Endodermal cell (in vitro differentiated cells): Measurements from ENCODE around the gene B4GALNT1. TPM values are rescaled to one million over a fixed set of nuclear protein-coding genes. Genes with fewer than 3 reads are reported as not detected.

Source experiments
- DNase-seq: peaks from one replicate; pipeline ENCODE4 v3.0.0-alpha.2; 2017
- H3K27ac ChIP-seq: 2 replicates; pipeline ENCODE4 v1.5.1; 2013; ENCODE audit warnings: mild to moderate bottlenecking, low read depth, low read length, moderate library complexity
- H3K27me3 ChIP-seq: 2 replicates; pipeline ENCODE4 v1.6.1; 2013; ENCODE audit warnings: mild to moderate bottlenecking, low read length, moderate library complexity; ENCODE audit not compliant: insufficient read depth, control insufficient read depth, poor library complexity, severe bottlenecking
- H3K36me3 ChIP-seq: 2 replicates; pipeline ENCODE4 v1.7.0; 2013; ENCODE audit warnings: mild to moderate bottlenecking, low read length, moderate library complexity; ENCODE audit not compliant: control insufficient read depth, insufficient read depth
- H3K4me1 ChIP-seq: one replicate; pipeline ENCODE4 v1.7.0; 2013; ENCODE audit warnings: low read length; ENCODE audit not compliant: control insufficient read depth, insufficient read depth
- H3K4me3 ChIP-seq: 2 replicates; pipeline ENCODE4 v1.5.1; 2013; ENCODE audit warnings: mild to moderate bottlenecking, low read length, moderate library complexity
- H3K9ac ChIP-seq: 2 replicates; pipeline ENCODE4 v1.6.1; 2013; ENCODE audit warnings: mild to moderate bottlenecking, low read length, moderate library complexity; ENCODE audit not compliant: poor library complexity, severe bottlenecking; ENCODE audit errors: extremely low read depth
- H3K9me3 ChIP-seq: 2 replicates; pipeline ENCODE4 v1.6.1; 2013; ENCODE audit warnings: mild to moderate bottlenecking, low read length, moderate library complexity; ENCODE audit not compliant: control insufficient read depth
- H3K27ac Mint-ChIP-seq: 2 replicates; pipeline ENCODE4 v1.8.0; 2020; ENCODE audit warnings: mixed read lengths
- H3K27me3 Mint-ChIP-seq: 2 replicates; pipeline ENCODE4 v1.8.0; 2021; ENCODE audit warnings: mild to moderate bottlenecking, mixed read lengths; ENCODE audit not compliant: insufficient read depth
- H3K36me3 Mint-ChIP-seq: 2 replicates; pipeline ENCODE4 v1.8.0; 2020; ENCODE audit warnings: low read depth, mixed read lengths
- H3K4me1 Mint-ChIP-seq: 2 replicates; pipeline ENCODE4 v1.8.0; 2020; ENCODE audit warnings: mixed read lengths
- H3K4me3 Mint-ChIP-seq: 2 replicates; pipeline ENCODE4 v1.8.0; 2020; ENCODE audit warnings: mild to moderate bottlenecking, moderate library complexity, mixed read lengths
- H3K9me3 Mint-ChIP-seq: 2 replicates; pipeline ENCODE4 v1.8.0; 2020; ENCODE audit warnings: mild to moderate bottlenecking, mixed read lengths
- WGBS, 2 experiments: methylation state at CpG; one replicate each; pipeline versions ENCODE4 v1.1.5 to v1.1.7; 2013; ENCODE audit warnings: missing lambda C conversion rate in 2 of 2, mixed read lengths in 1 of 2; ENCODE audit not compliant: insufficient coverage in 1 of 2, insufficient read length in 1 of 2; 5-methylcytosine and 5-hydroxymethylcytosine counted together
- total RNA-seq, 2 donors: library from RNA; stranded (reverse); fragmentation: NEBNext Ultra II Directional in 1 of 2; extraction: Animal tissue kit (Norgen Biotek cat#: 25700) in 1 of 2; gene quantifications; 2 replicates in 1 of 2; 3 replicates in 1 of 2; pipeline ENCODE4 v1.2.1, GENCODE V29; 2021
- TF ChIP-seq, protein P1 (sequence below): fragments of 200-600 bp; sonication (generic); conservative IDR thresholded peaks from 2 replicates; pipeline ENCODE4 v1.5.0; 2021; ENCODE audit warnings: antibody characterized with exemption, mild to moderate bottlenecking

The B4GALNT1 gene
- total RNA-seq, 2 donors from 2014 or later: 0.49 to 0.66 TPM

DNA sequence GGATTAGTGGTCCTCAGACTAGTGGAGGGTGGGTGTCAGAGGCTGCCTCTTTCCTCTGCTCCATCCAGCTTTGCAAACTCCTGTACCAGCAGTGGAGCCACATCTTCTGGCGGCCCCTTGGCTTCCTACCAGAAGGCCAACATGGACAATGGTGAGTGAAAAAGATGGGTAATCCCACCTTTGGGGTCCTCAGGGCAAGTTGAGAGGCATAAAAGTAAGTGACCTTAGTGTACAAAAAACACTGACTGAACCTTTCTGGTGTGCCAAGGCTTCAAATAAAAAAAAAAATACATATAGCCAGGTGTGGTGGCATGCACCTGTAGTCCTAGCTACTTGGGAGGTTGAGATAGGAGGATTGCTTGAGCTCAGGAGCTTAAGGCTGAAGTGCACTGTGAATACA lies 51.2 kb downstream of the B4GALNT1 start:
- Histone ChIP-seq H3K9ac (no peak overlapping the region), H3K4me3 (no peak overlapping the region), H3K36me3 (no peaks in the 10 kb centered on the region), H3K4me1 (no peaks in the 10 kb centered on the region), H3K9me3 (no peaks in the 10 kb centered on the region), H3K27me3 (peaks cover 46% of the 10 kb centered on the region), H3K27ac (no peak overlapping the region)
- DNase-seq: no peak
- Mint-ChIP-seq H3K27me3 (peaks cover 4% of the 10 kb centered on the region), H3K9me3 (no peaks in the 10 kb centered on the region), H3K4me1 (peaks cover 8% of the 10 kb centered on the region), H3K27ac (no peak overlapping the region), H3K4me3 (no peak overlapping the region), H3K36me3 (peaks cover 20% of the 10 kb centered on the region)
- WGBS, 2 experiments: 86% methylated on average over 1 of the region's 1 CpG; no CpG with 5 or more reads in 1 of the 2 experiments
- TF ChIP-seq, protein P1, sequence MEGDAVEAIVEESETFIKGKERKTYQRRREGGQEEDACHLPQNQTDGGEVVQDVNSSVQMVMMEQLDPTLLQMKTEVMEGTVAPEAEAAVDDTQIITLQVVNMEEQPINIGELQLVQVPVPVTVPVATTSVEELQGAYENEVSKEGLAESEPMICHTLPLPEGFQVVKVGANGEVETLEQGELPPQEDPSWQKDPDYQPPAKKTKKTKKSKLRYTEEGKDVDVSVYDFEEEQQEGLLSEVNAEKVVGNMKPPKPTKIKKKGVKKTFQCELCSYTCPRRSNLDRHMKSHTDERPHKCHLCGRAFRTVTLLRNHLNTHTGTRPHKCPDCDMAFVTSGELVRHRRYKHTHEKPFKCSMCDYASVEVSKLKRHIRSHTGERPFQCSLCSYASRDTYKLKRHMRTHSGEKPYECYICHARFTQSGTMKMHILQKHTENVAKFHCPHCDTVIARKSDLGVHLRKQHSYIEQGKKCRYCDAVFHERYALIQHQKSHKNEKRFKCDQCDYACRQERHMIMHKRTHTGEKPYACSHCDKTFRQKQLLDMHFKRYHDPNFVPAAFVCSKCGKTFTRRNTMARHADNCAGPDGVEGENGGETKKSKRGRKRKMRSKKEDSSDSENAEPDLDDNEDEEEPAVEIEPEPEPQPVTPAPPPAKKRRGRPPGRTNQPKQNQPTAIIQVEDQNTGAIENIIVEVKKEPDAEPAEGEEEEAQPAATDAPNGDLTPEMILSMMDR: no peak

DNA sequence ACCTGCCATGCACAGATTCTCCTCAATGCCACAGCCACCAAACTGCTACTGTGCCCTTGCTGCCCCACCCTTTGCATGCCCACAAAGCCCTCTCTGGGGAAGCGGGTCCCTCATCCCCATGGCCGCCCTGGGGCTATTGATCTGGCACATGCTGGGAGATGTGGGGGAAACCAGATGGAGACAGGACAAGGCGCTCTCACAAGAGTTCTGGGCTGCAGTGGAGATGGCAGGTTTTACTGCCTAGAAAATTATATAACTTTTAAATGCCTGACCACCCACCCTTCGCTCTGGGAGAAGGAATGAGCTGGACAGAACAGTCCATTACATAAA lies 52.6 kb downstream of the B4GALNT1 start:
- Histone ChIP-seq H3K27ac (no peak overlapping the region), H3K4me1 (no peaks in the 10 kb centered on the region), H3K27me3 (peaks cover 45% of the 10 kb centered on the region), H3K9ac (no peak overlapping the region), H3K4me3 (no peak overlapping the region), H3K36me3 (no peaks in the 10 kb centered on the region), H3K9me3 (no peaks in the 10 kb centered on the region)
- Mint-ChIP-seq H3K9me3 (no peaks in the 10 kb centered on the region), H3K36me3 (peaks cover 29% of the 10 kb centered on the region), H3K27ac (no peak overlapping the region), H3K4me1 (peaks cover 8% of the 10 kb centered on the region), H3K4me3 (no peak overlapping the region), H3K27me3 (peaks cover 4% of the 10 kb centered on the region)
- DNase-seq: no peak
- 89 to 96% methylated on average over 3 to 4 of the region's 4 CpGs for WGBS, 2 experiments
- TF ChIP-seq, protein P1: no peak

DNA sequence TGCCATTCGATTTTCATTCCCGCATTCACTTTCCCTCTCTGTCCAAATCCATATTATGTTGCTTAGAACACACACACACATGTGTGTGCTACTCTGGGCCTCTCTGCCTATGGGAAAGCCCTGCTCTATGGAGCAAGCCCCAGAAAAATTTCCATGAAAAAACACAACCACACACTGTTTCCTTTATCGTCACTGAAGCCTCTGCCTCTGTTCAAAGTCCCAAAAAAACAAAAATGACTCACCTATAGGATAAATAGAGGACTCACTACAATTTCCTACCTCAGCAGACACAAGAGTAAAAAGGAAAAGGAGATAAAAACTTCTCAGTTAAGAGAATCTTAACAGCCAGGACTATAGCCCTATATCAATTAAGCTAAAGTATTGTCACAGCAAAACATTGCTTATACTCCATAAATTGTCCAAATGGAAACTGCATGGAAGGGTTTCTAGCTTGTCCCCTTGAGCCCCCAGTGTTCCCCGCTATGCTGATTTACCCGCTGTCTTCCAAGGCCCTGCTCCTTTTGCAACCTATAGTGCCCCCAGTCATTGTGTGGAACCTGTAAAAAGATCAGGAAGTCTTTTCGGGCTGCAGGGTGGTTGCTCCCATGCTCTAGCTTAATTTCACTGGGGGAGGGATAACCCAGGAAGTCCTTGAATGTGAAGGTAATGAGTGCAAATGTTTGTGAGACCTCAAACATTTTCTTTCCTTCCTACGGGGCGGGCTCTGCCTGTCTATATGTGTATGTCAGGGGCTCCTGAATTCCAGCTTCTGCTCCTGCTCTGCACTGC lies 53.1 kb downstream of the B4GALNT1 start:
- Histone ChIP-seq H3K4me3 (no peak overlapping the region), H3K36me3 (no peaks in the 10 kb centered on the region), H3K27me3 (peaks cover 39% of the 10 kb centered on the region), H3K9ac (no peak overlapping the region), H3K9me3 (no peaks in the 10 kb centered on the region), H3K4me1 (no peaks in the 10 kb centered on the region), H3K27ac (no peak overlapping the region)
- no peak for DNase-seq
- H3K4me3 Mint-ChIP-seq: no peak overlapping the region
- H3K27ac Mint-ChIP-seq: no peak overlapping the region
- peaks cover 4% of the 10 kb centered on the region for H3K27me3 Mint-ChIP-seq
- peaks cover 34% of the 10 kb centered on the region for H3K36me3 Mint-ChIP-seq
- no peaks in the 10 kb centered on the region for H3K9me3 Mint-ChIP-seq
- WGBS, 2 experiments: 92 to 97% methylated on average over 6 to 8 of the region's 8 CpGs
- TF ChIP-seq, protein P1: no peak
- H3K4me1 Mint-ChIP-seq: peaks cover 8% of the 10 kb centered on the region
